B cell (primary cell): ENCODE measurements around the gene LAMA3. TPM values are rescaled to one million over a fixed set of nuclear protein-coding genes. Genes with fewer than 3 reads are reported as not detected.

Source experiments
- ATAC-seq: fragments of 200-7000 bp; cut with Tn5 transposase; one replicate; pipeline ENCODE4 v1.10.0; 2021; ENCODE audit warnings: low read depth, mild to moderate bottlenecking, moderate number of reproducible peaks, moderate library complexity
- CTCF ChIA-PET: fragments of 350-600 bp; sonication (Branson Sonifier 250); formaldehyde crosslinking; loops from one replicate; lab custom pipeline; 2021; ENCODE audit warnings: antibody characterized with exemption, inconsistent platforms; lab: Charles Lee
- POLR2A ChIA-PET: fragments of 350-600 bp; sonication (Branson Sonifier 250); formaldehyde crosslinking; loops from one replicate; lab custom pipeline; 2021; ENCODE audit warnings: antibody characterized with exemption; lab: Charles Lee
- DNase-seq: peaks from one replicate; pipeline ENCODE4 v3.0.0; 2013
- H2AFZ ChIP-seq: 2 replicates; pipeline ENCODE4 v1.6.1; 2012; ENCODE audit warnings: mild to moderate bottlenecking, low read depth, low read length; ENCODE audit not compliant: insufficient read depth, poor library complexity, severe bottlenecking
- H3K27ac ChIP-seq, 2 donors: 1 replicate in 1 of 2; 2 replicates in 1 of 2; pipeline ENCODE4 v1.5.1; 2012 to 2013; ENCODE audit warnings: low read length in 2 of 2, mild to moderate bottlenecking in 2 of 2, moderate library complexity in 1 of 2
- H3K27me3 ChIP-seq, 4 experiments: fragments of 200-600 bp in 1 of 4; sonication (generic) in 1 of 4; replicated peaks in 1 of 4; 1 replicate in 2 of 4; 2 replicates in 2 of 4; pipeline versions ENCODE4 v1.6.1 to v1.7.0; 2013 to 2016; ENCODE audit warnings: low read length in 3 of 4, mild to moderate bottlenecking in 2 of 4, mixed read lengths in 1 of 4, moderate library complexity in 1 of 4; ENCODE audit not compliant: insufficient read depth in 4 of 4, control insufficient read depth in 3 of 4; ENCODE audit errors: control extremely low read depth in 1 of 4
- H3K36me3 ChIP-seq, 2 experiments: replicated peaks in 1 of 2; 1 replicate in 1 of 2; 2 replicates in 1 of 2; pipeline versions ENCODE4 v1.6.1 to v1.7.1; 2013; ENCODE audit warnings: low read length in 1 of 2; ENCODE audit not compliant: insufficient read depth in 2 of 2, control insufficient read depth in 1 of 2; ENCODE audit errors: control extremely low read depth in 1 of 2, extremely low read depth in 1 of 2
- H3K4me1 ChIP-seq, 2 donors: fragments of 200-600 bp in 1 of 2; sonication (generic) in 1 of 2; 1 replicate in 1 of 2; 2 replicates in 1 of 2; pipeline versions ENCODE4 v1.5.1 to v1.6.1; 2013 to 2017; ENCODE audit warnings: low read length in 2 of 2; ENCODE audit not compliant: control insufficient read depth in 2 of 2, insufficient read depth in 2 of 2
- H3K4me2 ChIP-seq: replicated peaks from 2 replicates; pipeline ENCODE3; 2012; ENCODE audit warnings: mild to moderate bottlenecking, low read depth, low read length; ENCODE audit not compliant: poor library complexity, severe bottlenecking
- H3K4me3 ChIP-seq, 5 experiments: fragments of 200-600 bp in 1 of 5; sonication (generic) in 1 of 5; 1 replicate in 3 of 5; 2 replicates in 2 of 5; pipeline versions ENCODE4 v1.5.1 to v1.7.0; 2011 to 2016; ENCODE audit warnings: low read length in 4 of 5, mild to moderate bottlenecking in 4 of 5, low read depth in 2 of 5, control low read depth in 1 of 5, moderate library complexity in 1 of 5; ENCODE audit not compliant: insufficient read depth in 1 of 5; ENCODE audit errors: control extremely low read depth in 1 of 5, extremely low read depth in 1 of 5
- H3K79me2 ChIP-seq: fragments of 200-600 bp; sonication (generic); one replicate; pipeline ENCODE4 v1.6.0; 2016; ENCODE audit warnings: low read length; ENCODE audit not compliant: control insufficient read depth, insufficient read depth
- H3K9ac ChIP-seq: fragments of 200-600 bp; sonication (generic); 2 replicates; pipeline ENCODE4 v1.6.1; 2017; ENCODE audit warnings: mild to moderate bottlenecking, low read length, moderate library complexity
- H3K9me3 ChIP-seq, 3 donors: one replicate each; pipeline versions ENCODE4 v1.6.1 to v1.7.1; 2013; ENCODE audit warnings: low read length in 2 of 3; ENCODE audit not compliant: control insufficient read depth in 2 of 3, insufficient read depth in 1 of 3; ENCODE audit errors: control extremely low read depth in 1 of 3
- H4K20me1 ChIP-seq: 2 replicates; pipeline ENCODE4 v1.6.0; 2012; ENCODE audit warnings: mild to moderate bottlenecking, low read length; ENCODE audit not compliant: insufficient read depth, control insufficient read depth, poor library complexity, severe bottlenecking
- H3K27ac Mint-ChIP-seq: one replicate; pipeline ENCODE4 v1.8.0; 2021; ENCODE audit warnings: mixed read lengths
- H3K27me3 Mint-ChIP-seq: one replicate; pipeline ENCODE4 v1.8.0; 2021; ENCODE audit warnings: mixed read lengths
- H3K4me1 Mint-ChIP-seq: one replicate; pipeline ENCODE4 v1.8.0; 2021; ENCODE audit warnings: mixed read lengths
- H3K4me3 Mint-ChIP-seq: one replicate; pipeline ENCODE4 v1.8.0; 2021; ENCODE audit warnings: mixed read lengths
- H3K9me3 Mint-ChIP-seq: one replicate; pipeline ENCODE4 v1.8.0; 2022; ENCODE audit warnings: mixed read lengths; ENCODE audit not compliant: insufficient read depth
- CTCF ChIP-seq: fragments of 200-600 bp; IDR thresholded peaks from one replicate; pipeline ENCODE4 v1.8.0; 2022; ENCODE audit warnings: antibody characterized with exemption, mild to moderate bottlenecking
- EZH2 ChIP-seq: IDR thresholded peaks from 2 replicates; pipeline ENCODE4 v1.6.1; 2012; ENCODE audit warnings: borderline replicate concordance, low read depth, mild to moderate bottlenecking, moderate library complexity, low read length; ENCODE audit not compliant: insufficient read depth, poor library complexity, severe bottlenecking
- WGBS: methylation state at CpG from one replicate; pipeline ENCODE4 v1.1.5; 2013; ENCODE audit warnings: missing lambda C conversion rate; ENCODE audit not compliant: insufficient coverage; 5-methylcytosine and 5-hydroxymethylcytosine counted together
- intact Hi-C: fragments of 100-400 bp; cut with micrococcal nuclease; formaldehyde crosslinking; loops from one replicate; pipeline ENCODE4 v1.10.0; 2022
- polyA plus RNA-seq: library from polyadenylated mRNA; depleted of rRNA; stranded (reverse); fragments of >200 nt; gene quantifications from 2 replicates; pipeline ENCODE4 v1.2.3, GENCODE V29; 2012
- total RNA-seq, 2 donors: library from RNA; stranded (reverse); fragments of 120-200 nt in 1 of 2; gene quantifications; 1 replicate in 1 of 2; 2 replicates in 1 of 2; pipeline versions ENCODE4 v1.2.3 to v1.2.4, GENCODE V29; 2013 to 2022

The LAMA3 gene
- total and polyA plus RNA-seq, 2 donors (not counting 1 experiment from before 2014, with no cell fraction given): 0.03 to 0.32 TPM

GRCh38 chr18:23718243-23718720 is 29.0 kb downstream of the LAMA3 start:
- no peak overlapping the region for H3K4me3 Mint-ChIP-seq
- Histone ChIP-seq H3K4me2 (no peak overlapping the region), H2AFZ (no peak overlapping the region), H3K27me3 (peaks cover 0 to 10% (median 0%) of the 10 kb centered on the region in 4 experiments), H4K20me1 (no peaks in the 10 kb centered on the region), H3K9ac (no peak overlapping the region), H3K36me3 (no peaks in the 10 kb centered on the region), H3K4me3 (no peak overlapping the region), H3K4me1 (no peaks in the 10 kb centered on the region), H3K27ac (no peak overlapping the region), H3K79me2 (no peaks in the 10 kb centered on the region), H3K9me3 (no peaks in the 10 kb centered on the region)
- H3K4me1 Mint-ChIP-seq: peaks cover 2% of the 10 kb centered on the region
- WGBS: 93% methylated on average over 5 of the region's 5 CpGs
- no peak overlapping the region for H3K27ac Mint-ChIP-seq
- DNase-seq (no peak), ATAC-seq (no peak)
- intact Hi-C loops: no loop called here
- H3K27me3 Mint-ChIP-seq: peaks cover 14% of the 10 kb centered on the region
- CTCF ChIA-PET: no interaction called here
- H3K9me3 Mint-ChIP-seq: no peaks in the 10 kb centered on the region
- TF ChIP-seq EZH2 (no peak), CTCF (no peak)
- POLR2A ChIA-PET: no interaction called here

- Histone ChIP-seq H3K27ac (no peak overlapping the region), H3K4me2 (no peak overlapping the region), H4K20me1 (no peaks in the 10 kb centered on the region), H3K4me1 (no peaks in the 10 kb centered on the region), H3K79me2 (no peaks in the 10 kb centered on the region), H3K9me3 (no peaks in the 10 kb centered on the region), H3K9ac (no peak overlapping the region), H3K36me3 (no peaks in the 10 kb centered on the region), H3K27me3 (peaks cover 0 to 10% (median 0%) of the 10 kb centered on the region in 4 experiments), H3K4me3 (no peak overlapping the region), H2AFZ (no peak overlapping the region)
- DNase-seq: no peak
- WGBS: 89% methylated on average over 1 of the region's 2 CpGs
- TF ChIP-seq CTCF (no peak), EZH2 (no peak)
- peaks cover 2% of the 10 kb centered on the region for H3K4me1 Mint-ChIP-seq
- no peaks in the 10 kb centered on the region for H3K9me3 Mint-ChIP-seq
- no peak overlapping the region for H3K27ac Mint-ChIP-seq
- no peak for ATAC-seq
- intact Hi-C loops: no loop called here
- ChIA-PET CTCF (no interaction called here), POLR2A (no interaction called here)
- peaks cover 15% of the 10 kb centered on the region for H3K27me3 Mint-ChIP-seq
- no peak overlapping the region for H3K4me3 Mint-ChIP-seq
Measured at GRCh38 chr18:23718731-23719130, 29.5 kb downstream of the LAMA3 start.
